Mucosa of stomach (tissue), 1 donor: ENCODE measurements around the gene PARVA.
"Not testable (repeated sequence)": the region's sequence is repeated elsewhere in the genome, so short reads cannot be mapped to it uniquely, and the experiment has no call there.

Experiments
- H3K27me3 ChIP-seq: one replicate; pipeline ENCODE4 v1.7.0; 2013; ENCODE audit warnings: mild to moderate bottlenecking, low read length; ENCODE audit not compliant: control insufficient read depth, insufficient read depth
- H3K36me3 ChIP-seq: one replicate; pipeline ENCODE4 v1.7.0; 2013; ENCODE audit warnings: low read length; ENCODE audit not compliant: control insufficient read depth, insufficient read depth
- H3K4me1 ChIP-seq: one replicate; pipeline ENCODE4 v1.7.0; 2013; ENCODE audit warnings: mild to moderate bottlenecking, low read length; ENCODE audit not compliant: control insufficient read depth, insufficient read depth
- H3K4me3 ChIP-seq: one replicate; pipeline ENCODE4 v1.7.0; 2013; ENCODE audit warnings: low read length
- H3K9ac ChIP-seq: one replicate; pipeline ENCODE4 v1.7.0; 2013; ENCODE audit warnings: mild to moderate bottlenecking, low read length, moderate library complexity
- H3K9me3 ChIP-seq: one replicate; pipeline ENCODE4 v1.7.0; 2013; ENCODE audit warnings: mild to moderate bottlenecking, low read length, moderate library complexity; ENCODE audit not compliant: control insufficient read depth
- donor health status: Pancreatic carcinoma.

The PARVA gene

DNA sequence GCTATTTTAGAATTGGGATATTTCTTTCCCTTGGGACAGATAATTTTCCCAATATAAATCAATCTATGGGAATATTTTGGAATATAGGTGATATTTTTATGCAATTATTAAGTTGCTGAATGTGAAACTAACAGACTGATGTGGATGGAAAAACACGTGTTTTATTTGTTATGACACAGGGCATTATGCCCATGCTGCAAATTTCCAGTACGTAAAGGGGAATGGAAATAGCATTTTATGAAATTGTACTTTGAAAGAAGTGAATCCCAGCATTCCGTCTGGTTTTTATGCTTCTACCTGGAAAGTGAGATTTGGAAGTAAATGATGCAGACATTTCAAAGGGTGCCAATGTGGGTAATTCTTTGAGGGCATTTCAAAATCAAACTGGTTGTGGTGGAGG lies 142.7 kb downstream of the PARVA start:
- Histone ChIP-seq H3K4me1 (peaks cover 4% of the 10 kb centered on the region), H3K9ac (no peak overlapping the region), H3K4me3 (no peak overlapping the region), H3K9me3 (no peaks in the 10 kb centered on the region), H3K27me3 (no peaks in the 10 kb centered on the region), H3K36me3 (no peaks in the 10 kb centered on the region)

DNA sequence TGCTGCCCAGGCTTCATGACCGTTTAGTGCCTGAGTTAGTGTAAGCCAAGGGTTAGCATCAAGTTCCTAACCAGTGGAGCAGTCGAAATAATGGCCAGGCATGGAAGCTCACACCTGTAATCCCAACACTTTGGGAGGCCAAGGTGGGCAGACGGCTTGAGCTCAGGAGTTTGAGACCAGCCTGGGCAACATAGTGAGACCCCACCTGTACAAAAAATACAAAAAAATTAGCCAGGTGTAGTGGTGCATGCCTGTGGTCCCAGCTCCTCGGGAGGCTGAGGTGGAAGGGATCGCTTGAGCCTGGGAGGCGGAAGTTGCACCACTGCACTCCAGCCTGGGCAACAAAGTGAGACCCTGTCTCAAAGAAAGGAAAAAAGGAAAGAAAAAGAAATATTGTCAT lies 143.2 kb downstream of the PARVA start:
- not testable (repeated sequence) for H3K36me3 ChIP-seq, H3K4me3 ChIP-seq, H3K4me1 ChIP-seq, H3K27me3 ChIP-seq, H3K9ac ChIP-seq, H3K9me3 ChIP-seq

DNA sequence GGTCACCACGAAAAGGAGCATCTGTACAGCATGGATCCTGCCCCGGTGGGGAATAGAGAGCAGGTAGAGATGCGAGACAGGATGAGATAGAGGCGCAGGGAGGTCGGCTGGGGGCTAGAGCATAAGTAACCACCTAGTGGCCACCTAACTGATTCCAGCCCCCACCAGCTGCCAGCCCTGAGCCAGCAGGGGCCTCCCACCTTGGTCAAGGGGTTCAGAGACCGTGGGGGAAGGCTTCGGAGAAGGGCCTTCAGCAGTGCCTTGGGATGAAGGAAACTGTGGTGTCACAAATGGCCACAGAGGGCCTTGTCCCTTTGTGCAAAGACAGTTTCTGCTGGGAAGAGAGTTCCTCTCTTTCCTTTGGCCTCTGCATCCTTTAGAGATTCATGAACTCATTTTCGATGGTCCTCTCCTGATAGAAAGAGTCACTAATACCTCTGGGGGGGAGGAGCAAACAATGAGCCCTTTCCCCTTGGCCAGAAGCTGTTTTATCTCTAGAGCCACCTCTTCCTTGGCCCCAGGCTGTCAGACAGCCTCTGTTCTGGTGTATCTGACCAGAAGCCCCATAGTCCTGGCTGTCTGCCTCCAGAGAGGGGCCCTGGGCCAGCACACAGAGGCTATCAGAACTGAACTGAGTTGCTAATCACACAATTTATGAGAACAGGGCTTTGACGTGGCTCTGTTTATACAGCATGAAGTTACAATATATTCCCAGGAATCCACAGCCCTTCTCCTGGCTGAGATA lies 146.0 kb downstream of the PARVA start:
- no peaks in the 10 kb centered on the region for H3K36me3 ChIP-seq

DNA sequence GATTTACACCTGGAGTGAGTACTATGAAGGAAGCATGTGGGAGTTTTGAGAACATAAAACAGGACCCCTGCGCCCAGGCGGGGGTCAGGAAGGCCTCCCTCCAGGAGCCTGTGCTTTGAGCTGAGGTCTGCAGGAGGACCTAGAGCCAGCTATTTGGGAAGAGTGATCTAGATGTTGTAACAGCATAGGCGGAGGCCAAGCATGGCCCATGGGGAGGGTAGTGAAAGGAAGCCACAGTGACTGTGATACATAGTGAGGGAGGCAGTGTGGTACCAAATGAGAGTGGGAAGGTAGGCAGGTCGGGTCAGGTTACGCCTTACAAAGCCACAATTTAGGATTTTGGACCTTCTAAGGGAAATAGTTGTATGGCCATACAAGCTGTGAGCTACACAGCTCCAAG lies 147.5 kb downstream of the PARVA start:
- Histone ChIP-seq H3K36me3 (no peaks in the 10 kb centered on the region), H3K9ac (no peak overlapping the region), H3K4me3 (no peak overlapping the region), H3K27me3 (no peaks in the 10 kb centered on the region), H3K4me1 (peaks cover 11% of the 10 kb centered on the region), H3K9me3 (no peaks in the 10 kb centered on the region)

More for the DNA sequence above, 146.0 kb downstream of the PARVA start:
- no peak overlapping the region for H3K9ac ChIP-seq
- H3K4me3 ChIP-seq = no peak overlapping the region
- peaks cover 11% of the 10 kb centered on the region for H3K4me1 ChIP-seq
- H3K27me3 ChIP-seq = no peaks in the 10 kb centered on the region
- no peaks in the 10 kb centered on the region for H3K9me3 ChIP-seq

DNA sequence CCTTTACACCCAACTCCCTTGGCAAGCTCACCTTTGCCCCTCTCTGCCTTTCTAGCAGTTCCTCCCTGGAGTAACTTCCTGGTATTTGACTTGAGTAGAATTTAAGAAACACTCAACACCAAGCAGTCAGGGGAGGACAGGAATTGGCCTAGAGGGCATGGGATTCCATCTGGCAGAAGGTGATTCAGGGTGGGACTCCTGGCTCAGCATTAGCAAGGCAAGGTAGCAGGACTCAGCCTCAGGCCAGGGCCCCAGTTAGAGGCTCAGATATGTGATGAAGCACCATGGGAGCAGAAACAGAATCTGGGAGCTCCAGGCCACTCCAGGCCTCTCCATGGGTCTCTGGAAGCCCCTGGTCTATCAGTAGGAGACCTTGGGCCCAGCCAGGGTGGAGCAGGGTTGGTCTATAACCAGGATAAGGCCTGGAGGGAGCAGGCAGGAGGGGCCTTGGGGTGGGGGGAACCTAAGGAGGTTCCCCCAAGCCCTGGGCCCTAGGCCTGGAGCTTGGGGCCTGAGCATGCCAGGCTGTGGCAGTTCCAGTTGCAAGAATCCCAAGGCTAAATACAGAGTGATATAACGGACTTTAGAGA lies 148.2 kb downstream of the PARVA start:
- H3K9ac ChIP-seq = no peak overlapping the region
- H3K9me3 ChIP-seq = no peaks in the 10 kb centered on the region
- peaks cover 11% of the 10 kb centered on the region for H3K4me1 ChIP-seq
- H3K4me3 ChIP-seq = no peak overlapping the region
- no peaks in the 10 kb centered on the region for H3K27me3 ChIP-seq
- H3K36me3 ChIP-seq = no peaks in the 10 kb centered on the region

DNA sequence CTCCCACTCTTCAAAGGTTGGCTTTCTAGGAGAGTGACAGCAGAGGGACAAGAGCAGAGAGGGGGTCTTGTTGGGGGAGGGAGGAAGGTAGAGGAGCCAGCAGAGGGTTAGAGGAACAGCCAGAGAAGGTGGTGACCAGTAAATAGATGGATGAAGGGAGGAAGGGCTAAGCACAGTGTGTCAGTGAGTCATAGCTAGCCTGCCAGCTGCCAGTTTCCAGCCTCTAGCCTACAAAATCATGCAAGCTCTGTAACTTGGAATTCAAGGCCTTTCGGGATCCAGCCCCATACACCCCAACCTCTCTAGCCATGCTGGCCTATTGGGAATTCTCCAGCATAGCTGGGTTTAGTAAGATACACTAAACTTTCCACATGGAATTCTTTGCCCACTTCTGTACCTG lies 149.4 kb downstream of the PARVA start:
- peaks cover 11% of the 10 kb centered on the region for H3K4me1 ChIP-seq
- no peaks in the 10 kb centered on the region for H3K36me3 ChIP-seq
- H3K4me3 ChIP-seq = no peak overlapping the region
- no peaks in the 10 kb centered on the region for H3K9me3 ChIP-seq
- no peak overlapping the region for H3K9ac ChIP-seq
- no peaks in the 10 kb centered on the region for H3K27me3 ChIP-seq

DNA sequence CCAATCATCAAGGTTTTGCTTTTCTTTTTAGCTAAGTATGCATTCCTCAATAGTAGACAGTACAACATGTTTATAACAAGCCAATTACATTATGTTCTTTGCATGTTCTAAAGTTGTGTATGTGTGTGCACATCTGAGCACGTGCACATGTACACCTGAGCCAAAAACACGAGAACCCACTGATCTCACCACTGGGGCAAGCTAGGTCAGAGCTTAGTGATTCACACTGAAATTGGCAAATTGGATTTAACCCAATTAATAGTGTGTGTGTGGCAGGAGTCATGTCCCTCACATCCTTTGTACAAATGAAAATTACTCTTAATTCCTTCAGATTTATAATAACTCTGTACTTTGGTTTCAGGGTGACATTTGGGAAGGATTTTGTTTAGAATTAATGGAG lies 151.1 kb downstream of the PARVA start:
- Histone ChIP-seq H3K9me3 (no peaks in the 10 kb centered on the region), H3K36me3 (no peaks in the 10 kb centered on the region), H3K9ac (no peak overlapping the region), H3K27me3 (no peaks in the 10 kb centered on the region), H3K4me1 (peaks cover 11% of the 10 kb centered on the region), H3K4me3 (no peak overlapping the region)

DNA sequence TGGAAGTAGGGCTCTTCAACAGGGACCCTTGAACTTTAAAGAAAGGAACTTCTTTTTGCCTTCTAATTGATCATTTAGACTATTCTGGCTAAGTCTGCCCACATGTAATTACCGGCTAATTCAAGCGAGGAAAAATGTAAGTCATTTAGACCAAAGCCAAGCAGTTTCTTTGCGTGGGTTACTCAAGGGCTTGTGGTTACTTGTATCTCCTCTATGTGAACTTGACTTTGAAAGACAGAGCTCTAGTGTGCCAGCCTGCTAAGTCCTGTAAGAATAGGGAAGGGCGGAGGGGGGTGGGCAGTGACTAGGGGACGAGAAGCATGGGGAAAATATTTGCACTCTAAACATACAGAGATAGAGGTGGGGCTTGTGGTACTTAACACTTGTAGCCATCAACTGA lies 151.7 kb downstream of the PARVA start:
- H3K27me3 ChIP-seq = no peaks in the 10 kb centered on the region
- H3K9me3 ChIP-seq = no peaks in the 10 kb centered on the region
- H3K4me3 ChIP-seq = no peak overlapping the region
- H3K4me1 ChIP-seq = peaks cover 11% of the 10 kb centered on the region
- no peak overlapping the region for H3K9ac ChIP-seq
- no peaks in the 10 kb centered on the region for H3K36me3 ChIP-seq

DNA sequence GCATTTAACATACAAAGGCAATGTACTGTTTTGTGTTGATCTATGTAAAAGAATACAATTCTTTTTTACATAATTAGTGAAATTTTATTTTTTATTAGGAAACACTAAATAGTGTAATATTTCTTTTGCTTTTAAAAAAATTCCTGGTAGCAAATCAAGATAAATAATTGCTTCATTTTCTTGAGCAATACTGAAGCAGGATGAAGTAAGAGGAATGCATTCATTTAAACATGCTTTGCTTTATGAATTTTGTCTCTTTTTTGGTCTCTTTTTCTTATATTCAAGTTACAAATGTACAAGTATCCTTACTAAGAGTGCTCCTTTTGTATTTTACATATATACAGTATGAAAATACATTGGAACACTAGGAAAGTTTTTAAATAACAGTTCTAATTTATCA lies 152.4 kb downstream of the PARVA start:
- Histone ChIP-seq H3K9ac (no peak overlapping the region), H3K9me3 (no peaks in the 10 kb centered on the region), H3K4me3 (no peak overlapping the region), H3K27me3 (no peaks in the 10 kb centered on the region), H3K36me3 (no peaks in the 10 kb centered on the region), H3K4me1 (peaks cover 14% of the 10 kb centered on the region)

DNA sequence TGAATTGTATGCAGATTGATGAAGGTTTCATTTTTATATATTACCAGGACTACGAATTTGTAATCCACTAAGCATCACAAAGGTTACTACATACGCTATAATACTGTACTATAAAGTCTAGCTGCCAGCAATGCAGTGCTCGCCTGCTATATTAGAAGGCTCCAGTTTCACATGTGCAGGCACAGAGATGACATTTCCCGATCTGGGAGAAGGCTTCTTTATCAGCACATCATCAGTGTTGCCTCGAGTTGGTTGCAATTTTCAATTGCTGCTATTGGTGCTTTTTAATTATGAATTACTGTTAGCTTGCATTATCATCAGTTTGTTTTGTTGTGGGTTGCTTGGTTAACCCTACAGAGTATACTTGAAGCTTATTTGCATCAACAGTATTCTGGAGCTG lies 153.6 kb downstream of the PARVA start:
- no peak overlapping the region for H3K4me3 ChIP-seq
- H3K9ac ChIP-seq = no peak overlapping the region
- no peaks in the 10 kb centered on the region for H3K9me3 ChIP-seq
- H3K4me1 ChIP-seq = peaks cover 5% of the 10 kb centered on the region
- no peaks in the 10 kb centered on the region for H3K36me3 ChIP-seq
- H3K27me3 ChIP-seq = no peaks in the 10 kb centered on the region

DNA sequence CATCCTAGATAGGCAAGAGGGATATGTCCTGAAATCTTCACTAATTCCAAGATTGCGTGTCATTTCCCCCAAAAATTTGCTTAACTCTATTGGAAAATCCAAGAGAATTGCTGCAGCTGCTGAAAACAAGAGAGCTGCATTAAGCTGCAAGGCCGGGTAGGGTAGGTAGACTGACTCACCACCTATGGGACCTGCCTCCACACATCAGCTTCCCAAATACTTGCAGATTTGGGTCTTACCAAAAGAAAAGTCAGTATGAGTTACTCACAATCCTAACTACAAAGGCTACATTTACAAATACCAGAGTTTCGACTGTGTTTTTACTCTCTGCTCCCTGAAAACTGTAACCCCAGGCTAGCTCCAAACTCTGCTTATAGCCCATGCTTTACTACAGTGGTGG lies 154.3 kb downstream of the PARVA start:
- Histone ChIP-seq H3K36me3 (no peaks in the 10 kb centered on the region), H3K9ac (no peak overlapping the region)

DNA sequence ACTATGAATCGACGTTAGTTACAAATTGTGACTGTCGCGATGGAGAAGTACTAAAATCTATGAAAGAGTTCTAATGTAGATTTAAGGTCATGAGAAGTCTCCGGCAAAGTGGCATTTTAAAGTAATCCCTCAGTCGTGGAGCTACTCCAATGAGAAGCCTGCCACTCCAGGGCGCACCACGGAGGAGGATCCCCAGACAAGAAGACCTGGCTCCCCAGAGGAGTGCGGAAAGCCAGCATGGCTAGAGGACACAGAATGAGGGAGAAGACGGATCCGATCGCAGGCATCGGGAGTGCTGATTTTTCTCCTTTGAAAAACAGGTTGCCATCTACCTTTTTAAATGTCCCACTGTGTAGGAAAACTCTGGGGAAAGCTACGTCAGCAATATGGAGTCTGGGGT lies 155.2 kb downstream of the PARVA start:
- Histone ChIP-seq H3K27me3 (no peaks in the 10 kb centered on the region), H3K4me3 (no peak overlapping the region), H3K9me3 (no peaks in the 10 kb centered on the region), H3K4me1 (peaks cover 10% of the 10 kb centered on the region), H3K9ac (no peak overlapping the region), H3K36me3 (no peaks in the 10 kb centered on the region)

More for the DNA sequence above, 154.3 kb downstream of the PARVA start:
- H3K4me3 ChIP-seq = no peak overlapping the region
- no peaks in the 10 kb centered on the region for H3K9me3 ChIP-seq
- no peaks in the 10 kb centered on the region for H3K27me3 ChIP-seq
- peaks cover 5% of the 10 kb centered on the region for H3K4me1 ChIP-seq
